Testis (tissue), 3 donors: ENCODE data around the gene ANXA1. TPM values are rescaled to one million over a fixed set of nuclear protein-coding genes. Genes with fewer than 3 reads are reported as not detected.

Experiments
- DNase-seq: peaks from one replicate; pipeline ENCODE4 v3.0.0-alpha.2; 2019
- H3K27ac ChIP-seq, 2 donors: fragments of 200-600 bp; sonication (generic); one replicate each; pipeline ENCODE4 v1.5.1; 2019
- H3K27me3 ChIP-seq: fragments of 200-600 bp; sonication (generic); one replicate; pipeline ENCODE4 v1.5.1; 2019
- H3K36me3 ChIP-seq: fragments of 200-600 bp; sonication (generic); one replicate; pipeline ENCODE4 v1.5.1; 2017; ENCODE audit warnings: low read depth; ENCODE audit errors: missing control alignments
- H3K4me1 ChIP-seq: fragments of 200-600 bp; sonication (generic); one replicate; pipeline ENCODE4 v1.5.1; 2019
- H3K4me3 ChIP-seq, 2 donors: fragments of 200-600 bp; sonication (generic); one replicate each; pipeline ENCODE4 v1.5.1; 2017 to 2019
- H3K9me3 ChIP-seq: fragments of 200-600 bp; sonication (generic); one replicate; pipeline ENCODE4 v1.5.1; 2017
- POLR2A ChIP-seq: fragments of 450-650 bp; IDR thresholded peaks from one replicate; pipeline ENCODE4 v1.6.1; 2017; ENCODE audit warnings: antibody characterized with exemption, mild to moderate bottlenecking, moderate library complexity
- WGBS, 2 donors: methylation state at CpG; one replicate each; pipeline ENCODE4 v1.1.5; 2018; 5-methylcytosine and 5-hydroxymethylcytosine counted together
- intact Hi-C: fragments of 100-400 bp; cut with DNase I; formaldehyde crosslinking; loops from one replicate; pipeline ENCODE4 v1.15.1; 2023; ENCODE audit warnings: low total_unique reads
- polyA plus RNA-seq: library from polyadenylated mRNA; stranded (reverse); fragments of 350-450 nt; fragmentation: Illumina TruSeq; extraction: RNeasy Lipid Tissue Mini Kit (QIAGEN cat#74804); gene quantifications from one replicate; pipeline ENCODE4 v1.2.3, GENCODE V29; 2014; ENCODE audit warnings: low read depth, low replicate concordance; ENCODE audit not compliant: insufficient read depth
- total RNA-seq, 2 donors: library from RNA; depleted of rRNA; stranded (reverse); fragments of >200 nt; gene quantifications; one replicate each; pipeline ENCODE4 v1.2.3, GENCODE V29; 2016
- TF ChIP-seq, protein P1 (sequence below), 3 experiments: fragments of 450-650 bp in 2 of 3; fragments of 200-600 bp in 1 of 3; sonication (generic) in 1 of 3; IDR thresholded peaks; one replicate each; pipeline ENCODE4 v1.5.1; 2016 to 2019; ENCODE audit warnings: antibody characterized with exemption in 3 of 3, mild to moderate bottlenecking in 2 of 3, moderate library complexity in 1 of 3

ANXA1 gene
- total and polyA plus RNA-seq, 3 donors from 2014 or later: 12.1 to 49.6 (median 13.4) TPM

GRCh38 chr9:73199448-73199847, 47.8 kb downstream of the ANXA1 start:
- intact Hi-C loops: no loop called here
- H3K27me3 ChIP-seq: no peaks in the 10 kb centered on the region
- WGBS, 2 donors: 47 to 57% methylated on average over 2 of the region's 2 CpGs
- H3K36me3 ChIP-seq: no peaks in the 10 kb centered on the region
- H3K4me1 ChIP-seq: no peaks in the 10 kb centered on the region
- no peak for TF ChIP-seq POLR2A
- TF ChIP-seq, protein P1, sequence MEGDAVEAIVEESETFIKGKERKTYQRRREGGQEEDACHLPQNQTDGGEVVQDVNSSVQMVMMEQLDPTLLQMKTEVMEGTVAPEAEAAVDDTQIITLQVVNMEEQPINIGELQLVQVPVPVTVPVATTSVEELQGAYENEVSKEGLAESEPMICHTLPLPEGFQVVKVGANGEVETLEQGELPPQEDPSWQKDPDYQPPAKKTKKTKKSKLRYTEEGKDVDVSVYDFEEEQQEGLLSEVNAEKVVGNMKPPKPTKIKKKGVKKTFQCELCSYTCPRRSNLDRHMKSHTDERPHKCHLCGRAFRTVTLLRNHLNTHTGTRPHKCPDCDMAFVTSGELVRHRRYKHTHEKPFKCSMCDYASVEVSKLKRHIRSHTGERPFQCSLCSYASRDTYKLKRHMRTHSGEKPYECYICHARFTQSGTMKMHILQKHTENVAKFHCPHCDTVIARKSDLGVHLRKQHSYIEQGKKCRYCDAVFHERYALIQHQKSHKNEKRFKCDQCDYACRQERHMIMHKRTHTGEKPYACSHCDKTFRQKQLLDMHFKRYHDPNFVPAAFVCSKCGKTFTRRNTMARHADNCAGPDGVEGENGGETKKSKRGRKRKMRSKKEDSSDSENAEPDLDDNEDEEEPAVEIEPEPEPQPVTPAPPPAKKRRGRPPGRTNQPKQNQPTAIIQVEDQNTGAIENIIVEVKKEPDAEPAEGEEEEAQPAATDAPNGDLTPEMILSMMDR (IDR thresholded peaks at IDR 0.05): no peak
- H3K9me3 ChIP-seq: no peaks in the 10 kb centered on the region
- no peak for DNase-seq
- H3K4me3 ChIP-seq: no peak overlapping the region
- H3K27ac ChIP-seq: no peak overlapping the region

DNA sequence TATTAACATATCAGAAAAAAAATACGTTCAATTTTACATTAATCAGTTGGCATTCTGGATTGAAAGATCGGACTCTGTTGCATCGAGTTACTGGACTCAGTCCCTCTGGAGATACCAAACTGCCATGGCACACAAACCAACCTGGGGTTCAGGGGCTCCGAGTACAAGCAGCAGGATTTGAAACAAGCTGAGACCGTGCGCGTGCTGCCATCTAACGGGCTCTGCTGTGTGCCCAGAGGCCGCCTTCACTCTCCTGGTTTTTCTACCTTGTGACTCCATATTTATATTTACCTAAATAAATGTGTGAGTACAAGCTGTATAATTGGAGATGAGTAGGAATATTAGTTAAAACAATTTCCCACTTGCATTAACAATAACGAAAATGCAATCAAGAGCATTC, 48.2 kb downstream of the ANXA1 start:
- H3K4me3 ChIP-seq: no peak overlapping the region
- 50 to 57% methylated on average over 10 of the region's 10 CpGs for WGBS, 2 donors
- intact Hi-C loops: no loop called here
- no peaks in the 10 kb centered on the region for H3K4me1 ChIP-seq
- no peaks in the 10 kb centered on the region for H3K27me3 ChIP-seq
- no peaks in the 10 kb centered on the region for H3K9me3 ChIP-seq
- peak; percentile 41 for DNase-seq
- H3K27ac ChIP-seq: no peak overlapping the region
- H3K36me3 ChIP-seq: no peaks in the 10 kb centered on the region
- no peak for TF ChIP-seq POLR2A
- TF ChIP-seq, protein P1 (IDR thresholded peaks at IDR 0.05): no peak

DNA sequence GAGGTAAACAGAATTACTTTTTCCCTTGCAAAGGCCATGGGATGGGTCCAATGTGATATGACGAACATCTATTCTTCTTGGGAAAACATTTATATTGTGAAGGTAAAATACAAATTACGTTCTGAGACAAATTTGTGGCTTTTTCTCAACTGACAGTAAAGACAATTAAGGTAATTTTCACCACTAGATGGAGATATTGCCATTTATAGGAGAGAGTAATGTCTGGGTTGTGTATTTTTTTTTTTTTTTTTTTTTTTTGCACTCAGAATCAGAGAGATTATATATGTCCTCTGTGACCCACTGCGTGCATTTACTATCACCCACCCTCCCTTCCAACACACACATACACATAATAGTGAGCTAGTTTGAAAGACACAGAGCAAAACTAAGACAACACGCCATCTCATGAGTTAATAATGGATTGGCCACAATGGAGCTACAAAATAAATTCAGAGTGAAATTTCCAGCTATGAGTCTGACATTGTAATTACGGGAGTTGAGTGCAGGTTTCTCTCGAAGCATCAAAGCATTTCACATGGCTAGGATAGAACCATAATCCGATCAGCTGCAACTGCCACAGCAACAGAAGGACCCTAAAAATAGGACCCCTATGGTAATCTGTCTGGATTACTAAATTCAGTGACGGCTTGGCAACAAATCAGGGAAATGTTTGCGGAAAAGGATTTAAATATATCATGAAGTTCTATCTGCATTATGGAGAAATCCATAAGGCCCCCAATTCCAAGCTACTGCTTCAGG, 49.2 kb downstream of the ANXA1 start:
- Histone ChIP-seq H3K36me3 (no peaks in the 10 kb centered on the region), H3K4me3 (no peak overlapping the region), H3K27me3 (no peaks in the 10 kb centered on the region), H3K27ac (no peak overlapping the region), H3K4me1 (no peaks in the 10 kb centered on the region), H3K9me3 (no peaks in the 10 kb centered on the region)
- no peak for DNase-seq
- no peak for TF ChIP-seq POLR2A
- TF ChIP-seq, protein P1 (IDR thresholded peaks at IDR 0.05): peak in 2 of 3 experiments; percentile 23 to 69
- WGBS, 2 donors: 55 to 61% methylated on average over 9 of the region's 9 CpGs
- intact Hi-C loops: no loop called here

GRCh38 chr9:73202980-73203379, 51.3 kb downstream of the ANXA1 start:
- Histone ChIP-seq H3K4me3 (no peak overlapping the region), H3K27me3 (no peaks in the 10 kb centered on the region), H3K36me3 (no peaks in the 10 kb centered on the region), H3K4me1 (no peaks in the 10 kb centered on the region), H3K27ac (no peak overlapping the region), H3K9me3 (no peaks in the 10 kb centered on the region)
- TF ChIP-seq POLR2A: no peak
- TF ChIP-seq, protein P1 (IDR thresholded peaks at IDR 0.05): no peak
- no peak for DNase-seq
- WGBS, 2 donors: 0% methylated on average over 1 of the region's 1 CpG
- intact Hi-C loops: no loop called here

- WGBS, 2 donors: 63 to 68% methylated on average over 4 of the region's 4 CpGs
- H3K4me1 ChIP-seq: no peaks in the 10 kb centered on the region
Measured at GRCh38 chr9:73204936-73205335, 53.3 kb downstream of the ANXA1 start.

More at GRCh38 chr9:73204936-73205335, 53.3 kb downstream of the ANXA1 start:
- H3K9me3 ChIP-seq: no peaks in the 10 kb centered on the region
- DNase-seq: no peak
- intact Hi-C loops: no loop called here
- TF ChIP-seq, protein P1 (IDR thresholded peaks at IDR 0.05): no peak
- no peak for TF ChIP-seq POLR2A
- no peaks in the 10 kb centered on the region for H3K36me3 ChIP-seq
- no peak overlapping the region for H3K27ac ChIP-seq
- H3K4me3 ChIP-seq: no peak overlapping the region
- no peaks in the 10 kb centered on the region for H3K27me3 ChIP-seq
